Spleen (tissue), 7 donors: Measurements from ENCODE around the gene VRTN.

Experiments
- POLR2A ChIP-seq, 3 donors: fragments of 450-650 bp; IDR thresholded peaks; one replicate each; pipeline ENCODE4 v1.5.1; 2017; ENCODE audit warnings: antibody characterized with exemption in 3 of 3, mild to moderate bottlenecking in 1 of 3
- POLR2AphosphoS5 ChIP-seq, 3 donors: sonication (generic); formaldehyde crosslinking; IDR thresholded peaks; one replicate each; pipeline ENCODE4 v1.5.1; 2017; ENCODE audit warnings: antibody characterized with exemption in 3 of 3
- TF ChIP-seq, protein P1 (sequence below), 11 experiments: fragments of 200-600 bp in 7 of 11; fragments of 450-650 bp in 4 of 11; sonication (generic) in 4 of 11; IDR thresholded peaks in 8 of 11; conservative IDR thresholded peaks in 3 of 11; 1 replicate in 7 of 11; 2 replicates in 4 of 11; pipeline versions ENCODE4 v1.4.0 to v1.8.0; 2016 to 2021; ENCODE audit warnings: antibody characterized with exemption in 11 of 11, inconsistent platforms in 4 of 11, mild to moderate bottlenecking in 1 of 11
- donor health status: DM: no; HTN: no; CAD: no; lungs with moderate emphysema.
- donor health status: DM: no; HTN: no; CAD: no.
- donor health status: DM: no; HTN: no; CAD: no.

DNA sequence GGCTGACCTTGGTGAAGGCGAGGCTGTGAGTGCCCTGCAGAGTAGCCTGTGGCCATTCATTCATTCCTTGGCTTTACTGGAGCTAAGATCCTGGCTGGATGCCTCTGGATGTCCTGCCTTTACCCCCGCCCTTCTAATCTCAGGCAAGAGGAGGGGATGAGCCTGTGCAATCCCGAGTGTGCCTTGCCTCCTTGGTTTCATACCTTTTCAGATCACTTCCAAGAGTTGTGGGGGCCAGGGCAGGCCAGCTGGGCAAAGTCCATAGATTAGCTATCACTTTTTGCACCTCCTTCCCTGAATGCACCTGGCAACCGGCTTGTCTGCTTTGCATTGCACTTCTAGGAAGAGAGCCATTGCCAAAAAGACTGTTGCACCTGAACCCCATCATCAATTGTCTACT is 1.5 kb downstream of the VRTN start:
- TF ChIP-seq, protein P1, sequence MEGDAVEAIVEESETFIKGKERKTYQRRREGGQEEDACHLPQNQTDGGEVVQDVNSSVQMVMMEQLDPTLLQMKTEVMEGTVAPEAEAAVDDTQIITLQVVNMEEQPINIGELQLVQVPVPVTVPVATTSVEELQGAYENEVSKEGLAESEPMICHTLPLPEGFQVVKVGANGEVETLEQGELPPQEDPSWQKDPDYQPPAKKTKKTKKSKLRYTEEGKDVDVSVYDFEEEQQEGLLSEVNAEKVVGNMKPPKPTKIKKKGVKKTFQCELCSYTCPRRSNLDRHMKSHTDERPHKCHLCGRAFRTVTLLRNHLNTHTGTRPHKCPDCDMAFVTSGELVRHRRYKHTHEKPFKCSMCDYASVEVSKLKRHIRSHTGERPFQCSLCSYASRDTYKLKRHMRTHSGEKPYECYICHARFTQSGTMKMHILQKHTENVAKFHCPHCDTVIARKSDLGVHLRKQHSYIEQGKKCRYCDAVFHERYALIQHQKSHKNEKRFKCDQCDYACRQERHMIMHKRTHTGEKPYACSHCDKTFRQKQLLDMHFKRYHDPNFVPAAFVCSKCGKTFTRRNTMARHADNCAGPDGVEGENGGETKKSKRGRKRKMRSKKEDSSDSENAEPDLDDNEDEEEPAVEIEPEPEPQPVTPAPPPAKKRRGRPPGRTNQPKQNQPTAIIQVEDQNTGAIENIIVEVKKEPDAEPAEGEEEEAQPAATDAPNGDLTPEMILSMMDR (IDR thresholded peaks at IDR 0.05 in 8 of 11, conservative IDR thresholded peaks at IDR 0.05 in 3 of 11): no peak
- TF ChIP-seq POLR2A (IDR thresholded peaks at IDR 0.05): no peak
- TF ChIP-seq POLR2AphosphoS5 (IDR thresholded peaks at IDR 0.05): no peak
